WTC11 (cell line): Measurements from ENCODE around the gene ASB1.

Experiments
- CTCF ChIP-seq: fragments of 200-600 bp; IDR thresholded peaks from 2 replicates; pipeline ENCODE4 v1.8.0; 2022; ENCODE audit warnings: antibody characterized with exemption
- FOXK1 ChIP-seq: sonication (generic); formaldehyde crosslinking; IDR thresholded peaks from 2 replicates; pipeline ENCODE4 v1.8.0; 2022; ENCODE audit warnings: mild to moderate bottlenecking, moderate library complexity, missing genetic modification reagents
- FOXP4 ChIP-seq: sonication (generic); formaldehyde crosslinking; IDR thresholded peaks from 2 replicates; pipeline ENCODE4 v1.8.0; 2022; ENCODE audit warnings: mild to moderate bottlenecking, missing genetic modification reagents
- HMGXB4 ChIP-seq: sonication (generic); formaldehyde crosslinking; IDR thresholded peaks from 2 replicates; pipeline ENCODE4 v1.8.1; 2023; ENCODE audit warnings: mild to moderate bottlenecking, moderate library complexity, missing genetic modification reagents
- PRDM15 ChIP-seq: sonication (generic); formaldehyde crosslinking; IDR thresholded peaks from 2 replicates; pipeline ENCODE4 v1.8.0; 2022; ENCODE audit warnings: missing genetic modification reagents
- ZNF232 ChIP-seq: sonication (generic); formaldehyde crosslinking; IDR thresholded peaks from 2 replicates; pipeline ENCODE4 v1.8.0; 2022; ENCODE audit warnings: mild to moderate bottlenecking, missing genetic modification reagents

- TF ChIP-seq HMGXB4: no peak
- TF ChIP-seq CTCF: no peak
- TF ChIP-seq FOXP4 (CRISPR knock-in tag): no peak
- no peak for TF ChIP-seq ZNF232 (CRISPR knock-in tag)
- no peak for TF ChIP-seq FOXK1 (CRISPR knock-in tag)
- TF ChIP-seq PRDM15 (CRISPR knock-in tag): no peak
These were observed 49.5 kb downstream of the ASB1 start for GRCh38 chr2:238476258-238476657.
